Activated CD4-positive, alpha-beta T cell treated with anti-CD3 and anti-CD28 coated beads, Interleukin-2, amount 50 U/mL, for 16 hours (primary cell): ENCODE measurements around the gene FYCO1.
A peak's percentile ranks its signal among the peaks of the same experiment; 100 is the strongest.
"Not testable (repeated sequence)": the region's sequence is repeated elsewhere in the genome, so short reads cannot be mapped to it uniquely, and the experiment has no call there.

Source experiments
- DNase-seq: peaks from one replicate; pipeline ENCODE4 v3.0.0-alpha.2; 2020

Gene FYCO1

DNA sequence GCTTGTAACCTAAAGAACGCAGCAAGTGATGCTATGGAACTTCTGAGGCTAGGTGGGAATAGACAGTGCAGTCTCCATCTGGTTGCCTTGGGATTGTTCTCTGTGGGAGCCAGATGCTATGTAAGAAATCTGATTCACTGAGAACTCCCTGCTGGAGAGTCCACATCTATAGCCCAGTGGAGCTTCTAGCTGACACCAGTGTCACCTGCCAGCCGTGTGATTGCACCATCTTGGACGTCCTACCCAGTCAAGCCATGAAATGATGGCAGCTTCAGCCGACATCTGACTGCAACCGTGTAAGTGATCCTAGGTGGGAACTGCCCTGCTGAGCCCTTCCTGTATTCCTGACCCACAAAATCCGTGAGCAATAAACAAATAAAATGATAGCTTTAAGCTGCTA is 12.4 kb upstream of the FYCO1 start:
- no peak for DNase-seq

DNA sequence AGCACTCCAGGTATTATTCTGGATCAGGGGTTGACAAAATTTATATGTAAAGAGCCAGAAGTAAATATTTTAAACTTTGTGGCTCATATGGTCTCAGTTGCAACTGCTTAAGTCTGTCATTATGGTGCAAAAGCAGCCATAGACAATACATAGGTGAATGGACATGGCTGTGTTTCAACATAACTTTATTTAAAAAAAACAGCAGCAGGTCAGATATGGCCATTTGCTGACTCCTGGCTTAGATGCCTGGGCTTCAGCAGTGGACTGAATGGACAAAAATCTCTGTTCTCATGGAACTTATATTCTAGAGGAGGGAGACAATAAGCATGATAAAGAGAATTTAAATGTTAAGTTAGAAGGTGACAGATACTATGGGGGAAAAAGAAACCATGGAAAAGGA is 11.7 kb upstream of the FYCO1 start:
- no peak for DNase-seq

DNA sequence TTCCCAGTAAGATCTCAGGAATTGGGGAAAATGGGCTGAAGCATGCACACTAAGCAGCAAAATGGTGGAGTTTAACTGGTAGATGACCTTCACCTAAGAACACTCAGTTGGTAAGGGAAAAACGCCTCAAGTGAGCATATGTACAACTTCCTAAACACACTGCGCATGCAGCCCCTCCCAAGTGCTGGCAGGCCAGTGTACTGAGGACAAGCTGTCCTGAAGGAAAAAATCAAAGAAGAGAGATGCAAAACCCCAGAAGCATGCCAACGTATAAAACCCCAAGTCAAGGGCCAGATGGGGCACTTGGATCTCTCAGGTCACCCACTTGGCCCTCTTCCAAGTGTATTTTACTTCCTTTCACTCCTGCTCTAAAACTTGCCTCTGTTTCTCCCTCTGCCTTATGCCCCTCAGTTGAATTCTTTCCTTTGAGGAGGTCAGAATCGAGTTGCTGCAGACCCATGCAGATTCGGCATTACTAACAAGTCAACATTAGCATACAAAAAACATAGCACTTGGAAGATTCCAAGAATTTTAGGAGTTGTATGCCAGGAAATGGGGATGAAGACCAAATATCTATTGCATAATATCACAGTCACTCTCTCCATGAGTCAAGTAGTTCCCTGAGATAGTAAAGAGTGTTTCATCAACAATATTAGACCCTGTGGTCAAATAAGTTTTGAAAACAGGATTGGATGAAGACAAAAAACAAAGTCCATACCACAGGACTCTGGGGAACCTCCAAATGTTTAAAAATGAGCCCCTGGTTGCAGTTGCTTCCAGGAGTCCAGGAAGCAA is 10.8 kb upstream of the FYCO1 start:
- no peak for DNase-seq

DNA sequence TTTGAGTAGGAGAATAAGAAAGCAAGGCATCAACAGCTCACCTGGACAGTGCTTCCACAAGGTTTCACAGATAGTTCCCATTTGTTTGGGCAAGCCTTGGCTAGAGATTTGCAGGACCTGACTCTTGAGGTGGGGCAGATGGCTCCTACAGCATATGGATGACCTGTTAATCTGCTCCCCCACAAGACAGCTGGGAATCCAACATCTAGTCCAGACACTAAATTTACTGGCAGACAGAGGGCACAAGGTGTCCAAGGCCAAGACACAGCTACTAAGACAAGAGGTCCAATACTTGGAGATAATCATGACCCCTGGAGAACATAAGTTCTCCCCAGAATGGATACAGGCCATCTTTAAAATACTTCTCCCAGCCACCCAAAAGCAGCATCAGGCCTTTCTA is 8.1 kb upstream of the FYCO1 start:
- not testable (repeated sequence) for DNase-seq

DNA sequence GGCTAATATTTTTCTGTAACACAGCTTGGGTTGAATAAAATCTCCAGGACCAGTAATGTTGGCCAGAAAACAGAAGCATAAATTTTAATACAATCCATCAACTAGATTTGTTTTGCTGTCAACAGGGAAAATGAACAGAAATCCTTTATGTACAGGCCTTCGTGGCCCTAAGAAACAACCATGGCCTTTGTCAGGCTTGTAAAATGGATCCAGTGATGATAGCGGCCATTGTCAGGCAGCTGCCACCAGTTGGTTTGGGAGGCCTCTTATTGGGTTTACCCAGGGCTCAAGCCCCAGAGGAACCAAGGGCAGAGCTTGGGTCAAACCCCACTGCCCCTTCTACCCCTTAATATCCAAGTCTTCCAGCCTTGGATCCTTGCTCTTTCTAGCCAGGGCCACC is 5.6 kb upstream of the FYCO1 start:
- no peak for DNase-seq

DNA sequence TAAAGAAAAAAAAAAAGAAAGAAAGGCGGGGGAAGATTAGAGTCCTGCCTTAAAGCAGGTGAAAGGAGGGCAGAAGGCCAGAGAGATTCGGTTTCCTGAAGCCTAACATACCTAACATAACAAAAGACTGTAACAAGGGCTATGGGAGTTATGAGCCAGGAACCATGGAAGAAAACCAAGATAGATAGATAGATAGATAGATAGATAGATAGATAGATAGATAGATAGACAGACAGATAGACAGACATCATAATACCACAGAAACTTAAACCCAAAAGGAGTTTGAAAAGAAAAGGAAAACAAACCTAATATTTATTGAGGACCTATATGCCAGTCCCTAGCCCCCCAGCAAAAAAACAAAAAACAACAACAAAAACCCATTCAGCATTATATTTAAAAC is 2.3 kb upstream of the FYCO1 start:
- DNase-seq, result no peak

DNA sequence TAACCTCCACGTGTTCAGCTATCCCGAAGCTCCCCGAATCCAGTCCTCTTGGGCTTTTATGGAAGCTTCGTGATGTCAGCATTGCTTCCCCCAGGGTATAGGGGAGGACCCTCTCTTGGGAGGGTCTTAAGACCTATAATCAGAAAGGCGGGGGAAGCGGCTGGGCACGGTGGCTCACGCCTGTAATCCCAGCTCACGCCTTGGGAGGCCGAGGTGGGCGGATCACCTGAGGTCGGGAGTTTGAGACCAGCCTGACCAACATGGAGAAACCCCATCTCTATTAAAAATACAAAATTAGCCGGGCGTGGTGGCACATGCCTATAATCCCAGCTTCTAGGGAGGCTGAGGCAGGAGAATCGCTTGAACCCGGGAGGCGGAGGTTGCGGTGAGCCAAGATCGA is 1.9 kb upstream of the FYCO1 start:
- not testable (repeated sequence) for DNase-seq

DNA sequence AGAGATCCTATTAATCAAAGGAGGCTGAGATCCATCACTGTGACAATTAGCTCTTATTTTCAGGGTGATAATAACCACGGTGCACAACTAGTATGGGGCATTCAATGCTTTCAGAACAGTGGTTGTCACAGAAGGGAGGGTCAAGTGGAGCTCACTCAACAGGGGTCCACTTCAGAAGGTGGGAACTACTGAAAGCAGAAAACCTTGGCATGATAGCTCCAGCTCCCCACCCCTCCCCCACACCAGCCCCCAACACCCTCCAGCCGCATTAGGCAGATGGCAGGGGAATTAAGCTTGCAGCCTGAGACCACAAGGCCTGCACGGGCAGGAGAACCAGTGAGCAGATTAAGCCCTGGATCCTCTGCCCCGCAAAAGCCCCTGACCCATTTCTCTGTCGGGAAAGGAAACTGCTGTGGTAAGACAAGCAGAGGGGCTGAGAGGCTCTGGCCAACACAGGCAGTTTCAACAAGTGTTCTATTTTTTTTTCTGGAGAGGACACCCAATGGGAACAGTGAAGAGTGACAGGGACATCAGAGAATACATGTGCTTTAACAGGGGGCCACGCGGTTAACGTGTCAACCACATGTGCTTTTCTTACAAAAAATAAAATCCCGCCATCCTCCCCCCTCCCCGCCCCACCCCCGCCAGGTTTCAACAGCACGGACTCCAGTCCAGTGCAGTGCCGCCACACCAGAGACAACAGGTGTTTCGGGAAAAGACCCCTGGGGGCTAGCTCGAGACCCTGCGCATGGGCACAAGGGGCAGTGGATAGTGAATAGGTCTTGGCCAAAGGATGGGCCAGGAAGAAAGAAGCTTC is 997 bp downstream of the FYCO1 start:
- DNase-seq, result peak; percentile 73

DNA sequence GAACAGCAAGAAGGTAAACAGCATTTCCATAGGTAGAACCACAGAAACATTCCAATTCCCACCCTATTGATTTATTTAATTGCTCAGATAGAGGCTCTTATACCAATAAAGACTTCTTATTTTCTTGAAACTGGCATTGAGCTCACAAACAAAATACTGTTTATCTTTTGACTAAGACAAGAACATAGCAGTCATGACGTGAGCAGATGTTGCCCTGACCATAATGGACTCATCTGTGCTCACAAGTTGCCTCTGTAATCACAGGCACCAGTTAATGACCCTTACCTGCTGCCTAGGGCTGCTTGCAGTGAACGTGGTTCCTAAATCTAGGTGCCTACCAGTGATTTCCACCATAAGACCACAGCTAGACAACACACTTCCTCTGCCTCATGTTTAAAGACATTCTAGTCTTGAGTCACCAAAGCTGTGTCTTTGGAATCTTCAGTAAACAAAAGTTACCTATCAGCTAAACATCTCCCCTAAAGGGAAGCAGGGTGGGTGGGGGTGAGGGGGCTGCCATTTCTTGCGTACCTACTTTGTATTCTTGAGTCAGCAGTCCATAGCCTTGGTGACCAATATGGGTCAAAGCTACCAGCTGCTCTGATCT is 2.1 kb downstream of the FYCO1 start:
- peak; percentile 72 for DNase-seq

DNA sequence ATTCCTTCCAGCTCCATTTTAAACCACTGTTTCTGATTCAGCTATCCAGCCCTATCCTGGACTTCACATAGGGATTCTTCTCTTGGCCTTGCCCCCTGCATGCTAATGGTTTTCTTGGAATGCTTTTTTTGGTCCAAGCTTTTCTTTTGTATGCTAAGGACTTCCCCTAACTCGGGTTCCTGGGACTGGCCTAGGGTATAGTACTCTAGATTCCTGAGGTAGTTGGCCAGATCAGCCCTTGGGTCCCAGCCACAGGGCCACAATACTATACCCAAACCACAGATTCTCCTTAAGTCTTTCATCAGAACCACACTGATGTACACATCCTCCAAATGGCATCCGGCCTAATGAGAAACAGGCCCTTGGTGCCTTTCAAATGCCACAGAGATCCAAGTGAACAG is 2.8 kb downstream of the FYCO1 start:
- DNase-seq, result peak; percentile 44

DNA sequence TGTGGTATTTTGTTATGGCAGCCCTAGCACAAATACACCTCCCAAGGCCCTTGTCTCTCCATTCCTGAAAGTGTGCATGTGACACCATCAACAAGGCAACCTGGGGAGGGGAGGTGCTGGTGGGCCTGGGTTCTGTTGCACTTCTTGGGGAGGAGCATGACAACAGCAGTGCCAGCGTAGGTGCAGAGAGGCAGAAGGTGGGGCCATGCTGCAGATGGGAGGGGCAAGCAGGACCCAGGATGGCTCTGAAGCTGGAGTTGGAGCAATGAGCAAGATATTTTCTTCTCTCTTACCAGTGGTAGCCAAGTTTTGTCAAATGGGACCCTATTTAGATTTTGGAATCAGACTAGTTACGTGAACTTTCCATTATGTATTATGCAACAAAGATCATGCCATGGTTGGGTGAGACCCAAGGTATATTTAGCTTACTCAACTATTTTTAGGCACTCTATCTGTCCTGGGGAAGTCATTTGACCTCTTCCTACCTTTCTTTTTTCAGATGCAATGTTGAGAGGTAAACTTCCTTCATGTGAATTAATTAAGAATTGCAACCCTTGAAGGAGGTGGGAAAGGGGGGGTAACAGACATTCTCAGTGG is 3.4 kb downstream of the FYCO1 start:
- no peak for DNase-seq

DNA sequence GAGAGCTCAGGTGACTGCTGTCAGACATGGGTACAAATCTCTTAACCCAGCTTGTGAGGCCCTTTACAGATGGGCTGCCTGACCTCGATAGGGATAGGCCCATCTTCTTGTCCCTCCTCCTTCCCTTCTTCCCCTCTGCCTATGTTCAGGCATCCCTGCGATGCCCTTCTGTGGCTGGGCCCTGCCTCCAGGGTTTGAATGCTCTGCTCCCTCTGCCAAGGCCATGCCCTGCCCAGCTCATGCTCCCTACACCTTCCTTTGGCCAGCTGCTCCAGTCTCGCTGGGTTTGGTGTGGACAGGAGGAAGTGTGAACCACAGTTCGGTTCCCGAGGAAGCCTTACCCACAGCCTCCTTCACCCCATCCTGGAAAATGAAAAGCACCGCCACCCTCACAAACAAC is 4.3 kb downstream of the FYCO1 start:
- DNase-seq, result no peak

DNA sequence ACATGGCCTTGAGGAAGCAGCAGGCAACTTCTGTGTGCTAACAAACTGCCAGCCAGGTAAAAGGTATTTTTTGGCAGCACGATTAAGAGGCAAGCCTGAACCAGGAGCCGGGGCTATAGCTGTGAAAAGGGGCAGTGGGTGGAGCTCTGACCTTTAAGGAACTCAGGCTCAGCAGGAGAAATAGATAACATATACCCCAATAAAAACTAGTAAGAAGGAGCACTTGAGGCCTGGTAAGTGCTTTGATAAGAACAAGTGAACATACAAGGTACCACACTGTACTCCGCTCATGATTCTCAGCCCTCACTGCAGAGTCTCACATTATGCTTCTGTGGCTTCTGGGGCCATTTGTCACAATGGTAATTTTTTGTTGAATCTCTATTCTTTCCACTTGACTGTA is 5.4 kb downstream of the FYCO1 start:
- no peak for DNase-seq

DNA sequence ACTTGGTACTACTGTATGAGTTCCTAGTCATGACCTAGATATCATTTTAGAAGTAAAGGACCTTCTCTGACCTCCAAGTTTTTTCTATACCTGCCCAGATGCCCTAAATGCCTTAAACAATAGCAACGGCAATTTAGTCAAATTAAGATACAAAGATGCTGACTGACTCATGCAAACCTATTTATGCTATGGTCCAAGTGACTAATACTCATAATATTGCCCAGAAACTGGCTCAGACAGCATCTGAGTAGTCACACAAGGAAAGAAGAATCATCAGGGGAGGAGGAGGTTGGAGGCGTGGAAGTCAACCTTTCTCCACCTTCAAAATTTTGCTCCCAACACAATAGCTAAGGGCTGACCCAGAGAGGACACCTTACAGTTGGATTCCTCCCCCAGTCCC is 6.8 kb downstream of the FYCO1 start:
- DNase-seq, result peak; percentile 41

DNA sequence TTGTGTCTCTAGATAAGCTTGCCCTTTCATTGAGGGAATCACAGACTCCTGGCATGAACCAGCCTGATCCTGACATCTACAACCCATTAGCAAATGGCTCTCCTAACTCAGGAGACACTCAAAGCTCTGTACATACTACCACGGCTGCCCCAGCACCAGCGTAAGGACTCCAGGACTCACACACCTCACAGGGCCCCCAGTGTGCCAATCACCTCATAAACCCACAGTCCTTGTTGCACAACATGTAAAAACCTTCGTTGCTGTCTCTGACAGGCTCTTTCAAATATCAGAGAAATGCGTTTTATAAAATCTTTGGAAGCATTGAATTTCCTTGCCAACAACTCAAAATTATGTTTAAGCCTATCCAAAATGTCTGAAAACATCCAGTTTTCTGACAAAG is 7.3 kb downstream of the FYCO1 start:
- DNase-seq, result no peak

DNA sequence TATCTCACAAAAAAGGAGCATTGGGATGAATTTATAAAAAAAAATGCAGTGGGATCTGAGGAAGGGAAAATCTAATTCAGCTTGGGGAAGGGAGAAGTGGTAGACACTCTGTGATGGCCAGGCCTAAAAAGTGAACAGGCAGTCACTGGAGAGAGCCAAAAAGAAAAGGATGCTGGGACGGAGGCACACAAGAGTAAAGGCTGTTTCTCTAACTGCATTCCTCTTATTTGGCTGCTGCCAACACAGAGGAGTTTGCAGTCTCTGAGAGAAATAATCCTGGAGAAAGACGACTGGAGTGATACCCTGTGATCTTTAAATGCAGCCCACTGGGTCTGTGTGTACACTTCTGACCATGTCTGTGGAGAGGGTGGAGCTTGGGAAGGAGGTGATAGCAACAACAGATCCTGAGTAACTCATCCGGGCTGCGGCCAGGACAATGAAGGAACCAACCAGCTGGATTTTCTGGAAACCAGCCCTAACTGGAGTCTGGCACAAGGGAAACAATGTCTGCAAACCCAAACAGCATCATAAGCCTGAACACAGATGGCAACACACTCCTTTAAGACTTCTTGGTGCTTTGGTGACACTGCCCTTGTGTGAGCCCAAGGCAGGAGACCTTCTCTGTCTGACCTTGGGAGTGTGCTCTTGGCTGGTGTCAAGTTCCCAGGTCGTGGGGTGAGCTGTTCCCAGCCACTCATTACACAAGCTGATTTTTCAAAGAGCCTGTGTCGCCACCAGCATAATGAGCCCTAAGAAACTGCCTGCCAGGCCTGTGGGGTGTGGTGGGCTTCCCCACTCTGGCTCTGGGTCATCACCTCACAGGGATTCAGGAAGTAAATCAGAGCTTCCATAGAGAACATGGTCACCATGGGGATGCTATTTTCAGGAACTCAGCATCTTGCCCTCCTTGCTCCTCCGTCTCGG is 8.0 kb downstream of the FYCO1 start:
- DNase-seq, result no peak

DNA sequence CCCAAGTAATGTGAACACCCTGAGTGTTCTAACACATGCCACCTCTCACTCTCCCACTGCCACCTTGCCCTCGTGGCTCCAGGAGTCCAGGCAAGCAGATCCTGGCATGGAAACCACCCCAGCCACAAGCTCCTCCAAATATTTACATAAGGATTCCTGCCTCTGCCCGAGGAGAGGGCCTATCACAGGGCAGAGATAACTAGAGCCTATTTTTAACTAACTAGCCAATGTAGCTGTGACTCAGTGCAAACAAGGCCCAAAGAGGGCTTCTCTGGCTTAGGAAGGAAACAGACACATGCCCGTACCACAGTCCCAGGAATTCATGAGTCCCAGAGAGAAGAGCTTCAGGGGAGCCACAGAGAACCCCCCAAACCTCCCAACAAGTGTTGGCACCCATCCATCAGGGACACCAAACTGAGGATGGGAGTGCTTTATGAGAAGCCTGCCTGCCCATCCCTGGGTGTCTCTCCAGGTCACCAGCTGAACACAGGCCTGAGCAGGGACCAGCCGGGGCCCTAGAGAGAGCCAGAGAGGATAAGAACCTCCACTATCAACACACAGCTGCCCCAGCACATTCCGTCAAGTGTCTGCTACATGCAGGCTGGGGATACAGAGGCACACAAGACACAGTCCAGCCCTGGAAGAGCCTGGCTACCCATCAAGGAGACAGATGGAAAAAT is 9.2 kb downstream of the FYCO1 start:
- no peak for DNase-seq

DNA sequence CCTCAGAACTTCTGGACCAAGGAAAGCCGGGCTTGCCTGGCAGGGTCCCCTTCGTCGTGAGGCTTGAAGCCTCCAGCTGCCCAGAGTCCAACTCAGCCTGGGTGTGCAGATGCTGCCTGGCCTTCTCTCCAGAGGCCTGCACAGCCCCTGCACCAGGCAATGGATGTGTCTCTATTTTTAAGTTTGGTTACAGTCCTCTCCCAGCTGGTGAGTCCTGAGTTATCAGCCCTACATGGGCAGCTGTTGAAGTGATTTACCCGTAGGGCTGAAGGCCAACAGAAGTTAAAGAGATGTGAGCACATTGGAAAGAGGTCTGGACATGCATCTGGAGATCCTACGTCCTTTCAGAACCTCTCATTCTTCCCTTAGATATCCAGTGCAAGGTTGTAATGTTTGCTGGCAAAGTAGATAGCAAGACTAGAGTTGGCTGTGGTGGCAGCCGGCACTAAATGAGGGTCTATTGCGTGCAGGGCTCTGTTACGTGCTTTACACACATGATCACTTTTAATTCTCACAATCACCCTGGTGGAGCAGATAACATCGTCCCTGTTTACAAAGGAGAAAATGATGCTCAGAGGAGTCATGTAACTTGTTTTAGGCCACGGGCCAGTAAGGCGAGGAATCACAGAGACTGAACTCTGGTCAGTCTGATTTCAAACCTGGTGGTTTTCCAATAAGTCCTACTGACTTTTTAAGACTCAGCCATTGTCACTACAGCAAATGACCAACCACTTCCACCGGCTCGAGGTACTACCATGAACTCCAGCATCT is 9.9 kb downstream of the FYCO1 start:
- no peak for DNase-seq

DNA sequence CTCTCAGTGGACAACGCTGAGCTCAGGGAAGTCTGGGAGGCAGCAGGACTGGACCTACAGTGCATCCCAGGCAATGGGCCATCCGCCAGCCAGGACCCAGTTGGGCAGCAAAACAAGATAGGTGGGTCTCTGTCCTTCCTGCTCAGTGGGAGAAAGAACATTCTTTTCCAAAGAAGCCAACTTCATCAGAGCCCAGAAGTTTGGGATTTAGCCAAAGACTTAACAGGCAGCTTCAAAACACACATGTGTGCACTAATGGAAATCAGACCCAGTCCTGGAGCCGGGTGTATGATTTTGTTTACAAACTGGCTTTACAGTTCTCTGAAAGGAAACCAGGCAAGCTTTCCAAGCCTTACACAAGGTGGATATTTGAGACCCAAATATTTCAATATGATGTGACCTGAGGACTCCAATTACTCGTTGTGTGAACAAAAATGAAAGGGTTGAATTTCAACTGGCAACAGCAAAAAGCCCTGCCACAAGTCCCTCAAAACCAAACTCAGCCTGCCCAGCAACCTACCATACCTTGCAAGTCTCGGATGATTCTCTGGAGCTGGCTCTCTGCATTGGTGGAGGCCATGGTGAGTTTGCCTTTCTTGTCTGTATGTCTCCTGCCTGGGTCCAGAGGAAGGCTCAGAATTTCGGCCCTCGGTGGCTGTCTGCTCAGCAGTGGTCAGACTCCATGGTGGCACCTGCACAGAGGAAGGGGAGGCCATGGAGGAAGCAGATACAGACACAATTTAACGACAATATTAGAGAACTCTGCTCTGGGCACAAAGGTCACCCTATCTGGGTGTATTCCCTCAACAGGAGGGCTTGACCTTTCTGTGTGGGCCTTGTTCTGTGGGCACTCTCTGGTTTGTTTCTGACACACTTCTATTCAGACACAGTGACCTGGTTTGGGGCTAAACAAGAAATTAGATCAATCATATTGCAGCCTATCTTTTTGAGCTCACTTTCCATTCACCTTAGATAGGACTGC is 11.0 kb downstream of the FYCO1 start:
- DNase-seq, result no peak

DNA sequence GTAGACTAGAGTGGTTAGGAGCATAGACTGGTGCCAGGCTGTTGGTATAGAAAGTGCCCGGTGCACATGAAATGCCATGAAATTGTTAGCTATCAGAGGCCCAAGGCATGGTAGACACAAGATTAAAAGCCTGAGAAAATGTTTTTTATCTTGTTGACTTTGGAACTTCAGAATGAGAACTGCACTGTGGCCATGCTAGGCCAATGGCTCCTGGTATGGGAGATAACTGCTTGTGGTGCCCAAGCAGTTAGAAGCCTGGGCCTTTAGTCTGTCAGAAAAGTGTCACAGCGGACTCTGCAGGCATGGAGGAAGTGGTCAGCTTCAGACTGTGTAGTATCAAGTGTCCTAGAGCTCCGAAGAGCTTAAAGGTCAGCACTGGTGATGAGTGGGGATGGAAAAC is 11.9 kb downstream of the FYCO1 start:
- no peak for DNase-seq
